HepG2 (cell line): ENCODE results near the gene TAF1B. TPM values are rescaled to one million over a fixed set of nuclear protein-coding genes. Genes with fewer than 3 reads are reported as not detected.

ENCODE experiments used
- KAT2B ChIP-seq: fragments of 150-350 bp; IDR thresholded peaks from 2 replicates; pipeline ENCODE4 v1.6.1; 2014; ENCODE audit warnings: low read depth, low read length, borderline replicate concordance
- KDM2A ChIP-seq: sonication (generic); formaldehyde crosslinking; IDR thresholded peaks from 2 replicates; pipeline ENCODE4 v1.4.0; 2020; ENCODE audit warnings: low read depth, missing genetic modification reagents, borderline replicate concordance
- NCOR1 ChIP-seq: fragments of 200-600 bp; sonication (generic); IDR thresholded peaks from 2 replicates; pipeline ENCODE4 v1.7.0; 2017; ENCODE audit warnings: antibody characterized with exemption, low read length, borderline replicate concordance
- SAFB2 ChIP-seq: sonication (generic); formaldehyde crosslinking; IDR thresholded peaks from 2 replicates; pipeline ENCODE4 v1.5.1; 2020; ENCODE audit warnings: missing genetic modification reagents, low read depth, mild to moderate bottlenecking, borderline replicate concordance
- SKI ChIP-seq: fragments of 450-650 bp; IDR thresholded peaks from one replicate; pipeline ENCODE4 v1.6.1; 2018; ENCODE audit warnings: mild to moderate bottlenecking; ENCODE audit not compliant: partially characterized antibody
- SMAD3 ChIP-seq: sonication (generic); formaldehyde crosslinking; IDR thresholded peaks from 2 replicates; pipeline ENCODE4 v1.4.0; 2020; ENCODE audit warnings: missing genetic modification reagents
- SOX5 ChIP-seq: IDR thresholded peaks from 2 replicates; pipeline ENCODE4 v1.6.1; 2016; ENCODE audit warnings: borderline replicate concordance
- ZNF407 ChIP-seq: sonication (generic); formaldehyde crosslinking; IDR thresholded peaks from one replicate; pipeline ENCODE4 v1.5.1; 2020; ENCODE audit warnings: mild to moderate bottlenecking, missing genetic modification reagents; ENCODE audit errors: not compliant biosample characterization
- ZNF563 ChIP-seq: sonication (generic); formaldehyde crosslinking; IDR thresholded peaks from 2 replicates; pipeline ENCODE4 v1.8.0; 2022; ENCODE audit warnings: mild to moderate bottlenecking, moderate library complexity, missing genetic modification reagents
- ZSCAN9 ChIP-seq: IDR thresholded peaks from 2 replicates; pipeline ENCODE4 v1.6.1; 2016; ENCODE audit warnings: borderline replicate concordance
- polyA plus RNA-seq, 8 experiments: library from polyadenylated mRNA; depleted of rRNA in 3 of 8; stranded (reverse) in 7 of 8; unstranded in 1 of 8; fragments of >200 nt; fragmentation: Illumina TruSeq in 4 of 8; extraction: Trizol in 4 of 8; gene quantifications; 2 replicates each; pipeline versions ENCODE4 v1.2.1 to v1.2.3, GENCODE V29; 2011 to 2016; ENCODE audit warnings: low read depth in 4 of 8, missing spikeins in 1 of 8, mixed read lengths in 1 of 8; ENCODE audit not compliant: insufficient read depth in 1 of 8
- total RNA-seq, 5 experiments: library from RNA; depleted of rRNA; stranded (reverse); fragments of >200 nt; fragmentation: Illumina TruSeq; extraction: Trizol; gene quantifications; 2 replicates each; pipeline ENCODE4 v1.2.3, GENCODE V29; 2016; ENCODE audit warnings: low read depth in 1 of 5
- TF ChIP-seq, protein P1 (sequence below): sonication (generic); formaldehyde crosslinking; conservative IDR thresholded peaks from 2 replicates; pipeline ENCODE4 v1.4.0; 2020; ENCODE audit warnings: missing genetic modification reagents
- TF ChIP-seq, protein P2 (sequence below): sonication (generic); formaldehyde crosslinking; IDR thresholded peaks from 2 replicates; pipeline ENCODE4 v1.5.0; 2020; ENCODE audit warnings: mild to moderate bottlenecking, missing genetic modification reagents, borderline replicate concordance

The TAF1B gene
- total and polyA plus RNA-seq, 2 of the 13 experiments (the other 11 are each of a cell fraction or from before 2014, with no cell fraction given), result 13.3 to 27.7 TPM

DNA sequence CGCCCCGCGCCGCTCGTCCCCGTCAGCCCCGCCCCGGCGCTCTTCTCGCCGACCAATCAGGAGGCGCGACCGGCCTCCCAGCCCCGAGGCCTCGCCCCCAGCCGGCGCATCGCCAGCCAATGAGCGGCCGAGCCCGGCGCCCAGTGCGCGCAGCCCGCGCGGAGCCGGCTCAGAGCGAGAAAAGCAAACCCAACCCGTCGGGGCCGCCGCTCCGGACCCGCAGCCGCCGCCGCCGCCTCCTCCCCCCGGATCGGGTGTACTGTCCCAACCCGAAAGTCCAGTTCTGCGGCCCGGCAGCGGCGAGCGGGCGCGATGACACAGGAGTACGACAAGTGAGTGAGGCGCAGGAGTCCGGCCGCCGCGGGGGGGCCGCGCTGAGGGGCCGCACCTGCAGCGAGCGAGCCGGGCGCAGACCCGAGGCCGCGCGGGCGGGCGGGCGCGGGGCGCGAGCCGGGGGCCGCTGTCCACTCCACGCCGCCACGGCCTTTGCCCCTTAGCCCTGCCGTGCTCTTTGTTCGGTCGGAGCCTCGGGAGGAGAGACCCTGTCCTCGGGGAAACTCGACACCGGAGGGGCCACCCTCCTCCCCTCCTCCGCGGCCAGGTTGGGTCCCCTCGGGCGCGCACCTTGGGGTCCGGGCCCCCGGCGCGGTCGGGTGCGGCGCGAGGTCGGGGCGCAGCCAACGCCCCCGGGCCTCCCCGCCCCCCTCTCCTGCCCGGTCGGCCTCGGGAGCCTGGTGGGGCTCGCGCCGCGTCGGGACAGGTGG lies 108.4 kb downstream of the TAF1B start, which contains the start of gene GRHL1 (continued):
- TF ChIP-seq ZNF407 (CRISPR knock-in tag), result no peak
- TF ChIP-seq SMAD3 (CRISPR knock-in tag), result peak; percentile 10; the same call in 1 of the 2 replicates
- peak; percentile 60; the same call in 1 of the 2 replicates for TF ChIP-seq KDM2A (CRISPR knock-in tag)
- no peak for TF ChIP-seq SOX5 (CRISPR knock-in tag)
- TF ChIP-seq NCOR1, result no peak
- TF ChIP-seq SAFB2 (CRISPR knock-in tag), result 0 out of 2 replicates have a peak, but pooled peaks have one; percentile 7
- peak; percentile 86 for TF ChIP-seq ZNF563 (CRISPR knock-in tag)
- TF ChIP-seq, protein P1, sequence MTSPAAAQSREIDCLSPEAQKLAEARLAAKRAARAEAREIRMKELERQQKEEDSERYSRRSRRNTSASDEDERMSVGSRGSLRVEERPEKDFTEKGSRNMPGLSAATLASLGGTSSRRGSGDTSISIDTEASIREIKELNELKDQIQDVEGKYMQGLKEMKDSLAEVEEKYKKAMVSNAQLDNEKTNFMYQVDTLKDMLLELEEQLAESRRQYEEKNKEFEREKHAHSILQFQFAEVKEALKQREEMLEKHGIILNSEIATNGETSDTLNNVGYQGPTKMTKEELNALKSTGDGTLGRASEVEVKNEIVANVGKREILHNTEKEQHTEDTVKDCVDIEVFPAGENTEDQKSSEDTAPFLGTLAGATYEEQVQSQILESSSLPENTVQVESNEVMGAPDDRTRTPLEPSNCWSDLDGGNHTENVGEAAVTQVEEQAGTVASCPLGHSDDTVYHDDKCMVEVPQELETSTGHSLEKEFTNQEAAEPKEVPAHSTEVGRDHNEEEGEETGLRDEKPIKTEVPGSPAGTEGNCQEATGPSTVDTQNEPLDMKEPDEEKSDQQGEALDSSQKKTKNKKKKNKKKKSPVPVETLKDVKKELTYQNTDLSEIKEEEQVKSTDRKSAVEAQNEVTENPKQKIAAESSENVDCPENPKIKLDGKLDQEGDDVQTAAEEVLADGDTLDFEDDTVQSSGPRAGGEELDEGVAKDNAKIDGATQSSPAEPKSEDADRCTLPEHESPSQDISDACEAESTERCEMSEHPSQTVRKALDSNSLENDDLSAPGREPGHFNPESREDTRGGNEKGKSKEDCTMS (CRISPR knock-in tag), result no peak
- TF ChIP-seq, protein P2, sequence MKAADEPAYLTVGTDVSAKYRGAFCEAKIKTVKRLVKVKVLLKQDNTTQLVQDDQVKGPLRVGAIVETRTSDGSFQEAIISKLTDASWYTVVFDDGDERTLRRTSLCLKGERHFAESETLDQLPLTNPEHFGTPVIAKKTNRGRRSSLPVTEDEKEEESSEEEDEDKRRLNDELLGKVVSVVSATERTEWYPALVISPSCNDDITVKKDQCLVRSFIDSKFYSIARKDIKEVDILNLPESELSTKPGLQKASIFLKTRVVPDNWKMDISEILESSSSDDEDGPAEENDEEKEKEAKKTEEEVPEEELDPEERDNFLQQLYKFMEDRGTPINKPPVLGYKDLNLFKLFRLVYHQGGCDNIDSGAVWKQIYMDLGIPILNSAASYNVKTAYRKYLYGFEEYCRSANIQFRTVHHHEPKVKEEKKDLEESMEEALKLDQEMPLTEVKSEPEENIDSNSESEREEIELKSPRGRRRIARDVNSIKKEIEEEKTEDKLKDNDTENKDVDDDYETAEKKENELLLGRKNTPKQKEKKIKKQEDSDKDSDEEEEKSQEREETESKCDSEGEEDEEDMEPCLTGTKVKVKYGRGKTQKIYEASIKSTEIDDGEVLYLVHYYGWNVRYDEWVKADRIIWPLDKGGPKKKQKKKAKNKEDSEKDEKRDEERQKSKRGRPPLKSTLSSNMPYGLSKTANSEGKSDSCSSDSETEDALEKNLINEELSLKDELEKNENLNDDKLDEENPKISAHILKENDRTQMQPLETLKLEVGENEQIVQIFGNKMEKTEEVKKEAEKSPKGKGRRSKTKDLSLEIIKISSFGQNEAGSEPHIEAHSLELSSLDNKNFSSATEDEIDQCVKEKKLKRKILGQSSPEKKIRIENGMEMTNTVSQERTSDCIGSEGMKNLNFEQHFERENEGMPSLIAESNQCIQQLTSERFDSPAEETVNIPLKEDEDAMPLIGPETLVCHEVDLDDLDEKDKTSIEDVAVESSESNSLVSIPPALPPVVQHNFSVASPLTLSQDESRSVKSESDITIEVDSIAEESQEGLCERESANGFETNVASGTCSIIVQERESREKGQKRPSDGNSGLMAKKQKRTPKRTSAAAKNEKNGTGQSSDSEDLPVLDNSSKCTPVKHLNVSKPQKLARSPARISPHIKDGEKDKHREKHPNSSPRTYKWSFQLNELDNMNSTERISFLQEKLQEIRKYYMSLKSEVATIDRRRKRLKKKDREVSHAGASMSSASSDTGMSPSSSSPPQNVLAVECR (CRISPR knock-in tag), result peak; percentile 70; the same call in 1 of the 2 replicates
- no peak for TF ChIP-seq KAT2B
- TF ChIP-seq ZSCAN9 (CRISPR knock-in tag), result peak; percentile 29; the same call in 1 of the 2 replicates
- TF ChIP-seq SKI, result peak; percentile 80
